GM10266 (cell line): ENCODE results near the gene PCDHB1.

Source experiments
- DNase-seq: peaks from one replicate; pipeline ENCODE4 v3.0.0; 2012; ENCODE audit errors: extremely low spot score
- TF ChIP-seq, protein P1 (sequence below): IDR thresholded peaks from 2 replicates; pipeline ENCODE4 v1.5.1; 2012; ENCODE audit warnings: mild to moderate bottlenecking, low read depth; ENCODE audit not compliant: control insufficient read depth, insufficient read depth; ENCODE audit errors: missing control alignments

The PCDHB1 gene, protein sequence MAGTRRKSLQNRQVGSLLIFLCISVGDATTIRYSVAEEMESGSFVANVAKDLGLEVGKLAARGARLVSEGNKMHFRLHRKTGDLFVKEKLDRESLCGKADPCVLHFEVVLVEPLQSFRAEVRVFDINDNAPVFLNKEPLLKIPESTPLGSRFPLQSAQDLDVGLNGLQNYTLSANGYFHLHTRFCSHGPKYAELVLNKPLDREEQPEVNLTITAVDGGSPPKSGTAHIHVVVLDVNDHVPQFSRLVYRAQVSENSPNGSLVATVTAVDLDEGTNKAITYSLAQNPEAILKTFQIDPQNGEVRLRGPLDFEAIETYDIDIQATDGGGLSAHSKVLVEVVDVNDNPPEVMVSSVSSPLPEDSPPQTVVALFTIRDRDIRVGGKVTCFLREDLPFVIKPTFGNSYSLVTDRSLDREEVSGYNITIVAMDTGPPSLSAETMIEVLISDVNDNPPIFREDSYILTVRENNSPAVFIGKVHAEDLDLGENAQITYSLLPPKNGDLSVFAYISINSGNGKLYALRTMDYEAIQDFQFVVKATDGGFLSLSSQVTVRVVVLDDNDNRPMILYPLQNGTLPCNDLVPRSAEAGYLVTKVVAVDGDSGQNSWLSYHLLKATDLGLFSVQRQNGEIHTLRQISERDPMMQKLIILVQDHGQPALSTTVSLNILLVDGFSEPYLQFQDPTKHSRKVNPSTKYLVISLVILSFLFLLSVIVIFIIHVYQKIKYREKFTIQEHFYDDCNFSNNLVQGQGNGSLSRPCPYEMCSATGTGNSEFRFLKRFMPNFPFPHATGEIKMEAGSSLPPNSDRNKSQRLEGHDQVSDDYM

DNA sequence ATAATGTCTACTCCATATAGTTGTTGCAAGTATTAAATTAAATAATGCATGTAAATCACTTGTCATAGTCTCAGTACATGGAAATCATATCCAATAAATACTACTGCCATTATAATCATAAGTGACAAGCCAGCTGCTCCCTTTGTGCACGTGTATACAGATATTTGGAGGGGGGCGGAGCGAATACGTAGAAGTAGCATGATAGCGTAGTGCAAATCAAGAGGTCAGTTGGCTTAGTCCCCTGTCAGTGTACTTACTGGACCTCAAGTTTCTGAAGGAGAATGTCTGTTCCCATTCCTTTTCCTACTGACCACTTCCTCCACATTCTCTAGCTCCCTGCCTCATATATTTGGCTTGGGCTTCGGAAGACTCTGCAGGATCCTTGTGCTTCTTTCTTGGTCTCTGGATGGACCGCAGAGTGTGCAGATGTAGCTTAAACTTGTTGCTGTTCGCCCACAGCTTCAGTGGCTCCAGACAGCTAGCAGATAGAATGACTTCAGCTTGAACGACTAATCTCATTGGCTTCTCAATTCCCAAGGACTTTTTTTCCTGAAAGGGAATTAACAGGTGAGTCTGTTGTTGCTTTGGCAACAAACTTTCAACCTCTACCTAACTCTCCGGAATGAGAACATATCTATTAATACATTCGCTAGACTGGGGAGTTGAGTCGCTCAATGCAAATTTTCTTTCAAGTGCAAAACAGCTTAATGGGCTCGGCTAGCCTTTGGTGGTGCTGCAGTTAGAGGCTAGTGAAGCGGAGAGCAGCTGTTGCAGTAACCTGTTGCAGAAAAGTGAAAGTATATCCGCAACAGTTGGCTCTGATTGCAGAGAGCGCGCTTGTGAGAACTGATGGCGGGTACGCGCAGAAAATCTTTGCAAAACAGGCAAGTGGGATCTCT is at the start of gene PCDHB1:
TSS of gene PCDHB1 (plus strand) at position 753 of the 899 bp plus-strand sequence. CDS start at position 850, 97 bp downstream.
- TF ChIP-seq, protein P1, sequence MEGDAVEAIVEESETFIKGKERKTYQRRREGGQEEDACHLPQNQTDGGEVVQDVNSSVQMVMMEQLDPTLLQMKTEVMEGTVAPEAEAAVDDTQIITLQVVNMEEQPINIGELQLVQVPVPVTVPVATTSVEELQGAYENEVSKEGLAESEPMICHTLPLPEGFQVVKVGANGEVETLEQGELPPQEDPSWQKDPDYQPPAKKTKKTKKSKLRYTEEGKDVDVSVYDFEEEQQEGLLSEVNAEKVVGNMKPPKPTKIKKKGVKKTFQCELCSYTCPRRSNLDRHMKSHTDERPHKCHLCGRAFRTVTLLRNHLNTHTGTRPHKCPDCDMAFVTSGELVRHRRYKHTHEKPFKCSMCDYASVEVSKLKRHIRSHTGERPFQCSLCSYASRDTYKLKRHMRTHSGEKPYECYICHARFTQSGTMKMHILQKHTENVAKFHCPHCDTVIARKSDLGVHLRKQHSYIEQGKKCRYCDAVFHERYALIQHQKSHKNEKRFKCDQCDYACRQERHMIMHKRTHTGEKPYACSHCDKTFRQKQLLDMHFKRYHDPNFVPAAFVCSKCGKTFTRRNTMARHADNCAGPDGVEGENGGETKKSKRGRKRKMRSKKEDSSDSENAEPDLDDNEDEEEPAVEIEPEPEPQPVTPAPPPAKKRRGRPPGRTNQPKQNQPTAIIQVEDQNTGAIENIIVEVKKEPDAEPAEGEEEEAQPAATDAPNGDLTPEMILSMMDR, result no peak
- DNase-seq, result no peak

DNA sequence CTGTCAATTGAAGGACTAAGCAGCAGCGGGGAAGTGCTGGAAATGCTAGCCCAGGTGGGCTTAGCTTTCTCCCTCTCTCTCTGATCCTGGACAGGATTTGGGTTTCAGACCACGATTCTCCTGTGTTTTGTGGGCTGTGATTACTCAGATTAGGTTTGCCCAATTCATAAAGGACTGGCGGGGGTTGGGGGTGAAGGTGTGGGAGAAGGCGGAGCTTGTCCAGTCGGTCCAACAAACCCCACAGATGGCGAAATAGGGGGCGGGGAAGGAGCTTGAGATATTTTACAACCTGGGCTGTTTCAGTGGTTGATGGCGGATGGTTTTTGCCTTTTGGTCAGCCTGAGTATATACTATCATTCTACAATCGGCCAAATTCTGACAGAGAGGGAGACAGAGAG is 49.7 kb upstream of the PCDHB1 start:
- TF ChIP-seq, protein P1, result no peak
- DNase-seq, result no peak

DNA sequence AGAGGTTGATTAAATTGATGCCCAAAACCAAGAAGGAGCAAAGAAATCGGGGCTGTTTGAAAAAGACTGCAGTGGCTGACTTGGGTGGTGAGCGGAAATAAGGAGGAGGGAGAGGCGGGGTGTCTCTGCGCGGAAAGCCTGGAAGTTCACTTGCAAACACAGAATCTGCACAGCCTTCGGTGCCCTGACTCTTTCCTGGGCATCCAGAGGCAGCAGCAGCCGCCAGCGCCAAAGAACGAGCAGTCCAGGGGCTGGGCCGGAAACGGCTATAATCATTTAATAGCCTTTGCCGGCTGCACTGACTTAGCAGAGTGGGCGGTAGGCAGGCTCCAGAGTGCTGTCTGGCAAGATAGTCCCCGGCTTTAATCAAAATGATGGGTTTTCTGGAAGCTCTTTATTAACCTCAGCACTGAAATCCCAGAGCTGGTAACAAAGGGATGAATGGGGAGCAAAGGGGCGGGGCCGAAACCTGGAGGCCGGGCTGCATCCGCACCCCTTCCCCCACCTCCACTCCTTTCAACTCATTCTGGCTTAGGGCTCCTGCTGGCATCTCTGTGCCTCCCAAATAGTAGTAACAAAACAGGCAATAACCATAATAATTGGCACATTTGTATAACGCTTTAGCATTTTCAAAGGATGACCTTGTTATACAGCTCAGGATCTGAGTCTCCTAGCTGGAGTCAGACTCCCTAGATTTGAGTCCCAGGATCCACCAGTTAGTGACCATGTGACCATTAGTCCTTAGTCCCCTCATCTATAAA is 49.1 kb upstream of the PCDHB1 start:
- DNase-seq, result no peak
- TF ChIP-seq, protein P1, result no peak

DNA sequence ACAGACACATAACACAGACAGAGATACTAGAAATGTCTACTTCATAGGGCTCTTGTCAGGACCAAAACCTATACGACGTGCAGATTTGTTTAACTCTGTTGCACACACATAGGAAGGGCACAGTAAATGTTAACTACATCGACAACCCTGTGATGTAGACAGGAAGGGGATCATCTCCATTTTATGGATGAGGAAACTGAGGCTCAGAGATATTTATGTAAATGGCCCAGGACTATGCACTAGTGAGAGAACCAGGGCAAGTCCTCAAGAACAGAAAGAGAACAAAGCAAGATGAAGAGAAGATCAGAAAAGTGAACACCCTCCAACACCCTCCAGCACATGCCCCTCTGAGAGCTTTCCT is 48.6 kb upstream of the PCDHB1 start:
- TF ChIP-seq, protein P1, result no peak
- no peak for DNase-seq

DNA sequence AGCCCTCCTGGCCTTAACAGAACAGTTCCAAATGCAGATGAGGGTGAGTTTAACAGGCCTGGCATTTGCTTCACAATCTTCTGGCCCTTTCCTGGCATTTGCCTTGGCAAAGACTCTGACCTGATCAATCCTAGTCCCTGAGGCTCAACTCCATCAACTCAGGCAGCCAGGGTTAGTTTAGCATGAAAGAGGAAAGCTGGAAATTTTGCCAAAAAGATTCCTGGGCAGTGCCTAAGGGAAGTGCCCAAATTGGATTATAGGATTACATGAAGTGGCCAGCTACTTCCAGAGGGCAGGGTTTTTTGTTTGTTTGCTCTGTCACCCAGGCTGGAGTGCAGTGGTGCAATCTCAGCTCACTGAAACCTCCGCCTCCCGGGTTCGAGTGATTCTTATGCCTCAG is 48.1 kb upstream of the PCDHB1 start:
- no peak for DNase-seq
- TF ChIP-seq, protein P1, result no peak

DNA sequence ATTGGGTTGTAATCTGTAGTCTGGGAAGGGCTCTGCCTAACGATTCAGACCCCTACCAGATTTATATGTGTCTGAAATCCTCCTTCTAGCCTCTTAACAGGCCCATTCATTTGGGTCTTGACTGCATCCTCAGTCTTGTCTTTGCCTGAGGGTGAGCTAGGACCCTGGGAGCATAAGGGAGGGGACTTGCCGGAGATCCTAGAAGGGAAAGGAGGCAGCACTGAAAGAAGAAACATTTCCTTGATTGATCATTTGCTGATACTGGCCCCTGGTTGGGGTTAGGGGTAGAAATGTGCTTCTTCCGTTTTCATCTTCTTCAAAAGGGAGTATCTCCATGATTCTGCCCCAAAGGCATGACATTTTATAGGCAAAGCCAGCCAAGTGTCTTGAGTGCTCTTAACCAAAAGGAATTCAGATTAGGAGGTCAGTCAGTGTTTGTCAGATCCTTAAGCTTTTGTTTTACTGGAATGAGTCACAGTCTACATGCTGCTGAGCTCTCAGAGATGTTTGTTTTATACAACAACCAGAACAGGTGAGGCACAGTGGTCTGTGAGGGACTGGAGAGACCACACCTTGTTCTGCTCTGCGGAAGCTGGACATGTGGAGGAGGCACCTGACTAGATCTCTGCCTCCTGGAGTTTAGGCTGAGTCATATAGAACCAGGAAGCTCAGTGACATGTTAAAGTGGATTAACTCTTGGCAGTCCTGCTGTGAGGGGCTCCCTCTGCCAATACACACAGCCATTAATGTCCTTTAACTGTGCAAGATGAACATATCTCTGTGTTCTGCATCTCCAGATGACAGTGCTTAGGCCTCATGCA is 47.2 kb upstream of the PCDHB1 start:
- no peak for DNase-seq
- TF ChIP-seq, protein P1, result no peak
